ENCODE results near the gene NAA80. TPM values are rescaled to one million over a fixed set of nuclear protein-coding genes. Genes with fewer than 3 reads are reported as not detected.
A peak's percentile ranks its signal among the peaks of the same experiment; 100 is the strongest.

NAA80 gene
- total and polyA plus RNA-seq, 10 of the 15 experiments (the other 5 are each of a cell fraction or from before 2014, with no cell fraction given), result 0.48 to 12.7 (median 6.7) TPM

GRCh38 chr3:50321336-50322114 is 22.3 kb upstream of the NAA80 start (continued):
- TF ChIP-seq CUX1 (IDR thresholded peaks at IDR 0.05; ENCODE audit: insufficient replicate concordance, low read depth, low read length) (no peak), SREBF2 (IDR thresholded peaks at IDR 0.05; ENCODE audit: low read length) (no peak), NFIC (IDR thresholded peaks at IDR 0.05; ENCODE audit: low read depth, low read length) (no peak), CHD2 (IDR thresholded peaks at IDR 0.05; ENCODE audit: borderline replicate concordance, low read depth, low read length) (peak; percentile 46), MYB (IDR thresholded peaks at IDR 0.05; ENCODE audit: borderline replicate concordance, low read depth, low read length) (no peak), SMARCA5 (IDR thresholded peaks at IDR 0.05) (peak; percentile 71; the same call in 1 of the 2 replicates), CEBPZ (IDR thresholded peaks at IDR 0.05; ENCODE audit: low read depth, low read length) (no peak), STAT1 (conservative IDR thresholded peaks at IDR 0.05) (peak; percentile 98), BACH1 (IDR thresholded peaks at IDR 0.05; ENCODE audit: borderline replicate concordance) (peak; percentile 61; the same call in 1 of the 2 replicates), ZBTB40 (IDR thresholded peaks at IDR 0.05; ENCODE audit: borderline replicate concordance) (peak; percentile 82; the same call in 1 of the 2 replicates), RELB (IDR thresholded peaks at IDR 0.05; ENCODE audit: low read depth) (peak; percentile 100), EZH2 (IDR thresholded peaks at IDR 0.05; ENCODE audit: borderline replicate concordance, control insufficient read depth, low read depth, low read length) (no peak)

Measured in GM12878 (cell line).